Activated CD4-positive, alpha-beta T cell treated with anti-CD3 and anti-CD28 coated beads, Interleukin-2, amount 10 ng/mL, durations not matched to agents 24 days and 14 days (primary cell): ENCODE measurements around the gene PCSK5. TPM values are rescaled to one million over a fixed set of nuclear protein-coding genes. Genes with fewer than 3 reads are reported as not detected.
"Not testable (repeated sequence)": the region's sequence is repeated elsewhere in the genome, so short reads cannot be mapped to it uniquely, and the experiment has no call there.

Source experiments
- DNase-seq: peaks from one replicate; pipeline ENCODE4 v3.0.0; 2022
- H3K27ac Mint-ChIP-seq: one replicate; pipeline ENCODE4 v1.8.0; 2022; ENCODE audit warnings: mild to moderate bottlenecking, mixed read lengths
- H3K27me3 Mint-ChIP-seq: one replicate; pipeline ENCODE4 v1.8.0; 2022; ENCODE audit warnings: mixed read lengths
- H3K36me3 Mint-ChIP-seq: one replicate; pipeline ENCODE4 v1.8.0; 2022; ENCODE audit warnings: low read depth, mild to moderate bottlenecking, mixed read lengths
- H3K4me1 Mint-ChIP-seq: one replicate; pipeline ENCODE4 v1.8.0; 2021; ENCODE audit warnings: mixed read lengths
- H3K4me3 Mint-ChIP-seq: one replicate; pipeline ENCODE4 v1.8.0; 2022; ENCODE audit warnings: mild to moderate bottlenecking, moderate library complexity, mixed read lengths
- H3K9me3 Mint-ChIP-seq: one replicate; pipeline ENCODE4 v1.8.0; 2021; ENCODE audit warnings: mixed read lengths
- intact Hi-C: fragments of 100-400 bp; cut with micrococcal nuclease; formaldehyde crosslinking; loops from one replicate; pipeline ENCODE4 v1.15.1; 2023
- total RNA-seq: library from RNA; stranded (reverse); gene quantifications from 2 replicates; pipeline ENCODE4 v1.2.3, GENCODE V29; 2022

The PCSK5 gene
- total RNA-seq, 1 donor from 2014 or later, result 1.6 TPM

- peaks cover 30% of the 10 kb centered on the region for H3K27me3 Mint-ChIP-seq
Measured at GRCh38 chr9:75894566-75894965, 4.1 kb downstream of the PCSK5 start.

GRCh38 chr9:75895112-75895511 is 4.6 kb downstream of the PCSK5 start:
- no peak overlapping the region for H3K4me3 Mint-ChIP-seq
- no peaks in the 10 kb centered on the region for H3K36me3 Mint-ChIP-seq
- intact Hi-C loops, result loop anchor here (10.0 kb wide), 1 partner anchor 550 kb away; no protein-coding TSS in a partner anchor
- peaks cover 26% of the 10 kb centered on the region for H3K27me3 Mint-ChIP-seq
- H3K27ac Mint-ChIP-seq, result no peak overlapping the region
- H3K4me1 Mint-ChIP-seq, result peaks cover 16% of the 10 kb centered on the region
- no peaks in the 10 kb centered on the region for H3K9me3 Mint-ChIP-seq
- DNase-seq, result no peak

More at GRCh38 chr9:75894566-75894965, 4.1 kb downstream of the PCSK5 start:
- Mint-ChIP-seq H3K36me3 (no peaks in the 10 kb centered on the region), H3K4me3 (no peak overlapping the region), H3K27ac (no peak overlapping the region), H3K9me3 (no peaks in the 10 kb centered on the region), H3K4me1 (peaks cover 22% of the 10 kb centered on the region)
- intact Hi-C loops, result loop anchor here (5.0 to 10.0 kb wide), 3 partner anchors 128 to 807 kb away; partner anchors contain the start of genes NMRK1 and OSTF1
- no peak for DNase-seq

GRCh38 chr9:75896193-75896592 is 5.7 kb downstream of the PCSK5 start:
- no peak for DNase-seq
- Mint-ChIP-seq H3K27ac (no peak overlapping the region), H3K4me1 (peaks cover 12% of the 10 kb centered on the region), H3K36me3 (peaks cover 2% of the 10 kb centered on the region), H3K4me3 (no peak overlapping the region), H3K27me3 (peaks cover 26% of the 10 kb centered on the region), H3K9me3 (peaks cover 4% of the 10 kb centered on the region)
- intact Hi-C loops, result loop anchor here (10.0 kb wide), 1 partner anchor 549 kb away; no protein-coding TSS in a partner anchor

GRCh38 chr9:75900893-75901524 is 10.5 kb downstream of the PCSK5 start:
- H3K9me3 Mint-ChIP-seq, H3K36me3 Mint-ChIP-seq, H3K4me1 Mint-ChIP-seq, intact Hi-C loops, H3K4me3 Mint-ChIP-seq, H3K27me3 Mint-ChIP-seq, H3K27ac Mint-ChIP-seq, DNase-seq: not testable (repeated sequence)

GRCh38 chr9:75903785-75904360 is 13.4 kb downstream of the PCSK5 start:
- no peak for DNase-seq
- Mint-ChIP-seq H3K36me3 (peaks cover 2% of the 10 kb centered on the region), H3K9me3 (peaks cover 4% of the 10 kb centered on the region), H3K27me3 (no peaks in the 10 kb centered on the region), H3K4me3 (no peak overlapping the region), H3K27ac (no peak overlapping the region), H3K4me1 (no peaks in the 10 kb centered on the region)
- intact Hi-C loops, result no loop called here

- peaks cover 4% of the 10 kb centered on the region for H3K9me3 Mint-ChIP-seq
- DNase-seq, result no peak
- no peak overlapping the region for H3K27ac Mint-ChIP-seq
- no peak overlapping the region for H3K4me3 Mint-ChIP-seq
- H3K4me1 Mint-ChIP-seq, result no peaks in the 10 kb centered on the region
- intact Hi-C loops, result no loop called here
- peaks cover 2% of the 10 kb centered on the region for H3K36me3 Mint-ChIP-seq
- no peaks in the 10 kb centered on the region for H3K27me3 Mint-ChIP-seq
Measured at GRCh38 chr9:75904364-75904763, 13.9 kb downstream of the PCSK5 start.

GRCh38 chr9:75906531-75906930 is 16.1 kb downstream of the PCSK5 start:
- no peaks in the 10 kb centered on the region for H3K9me3 Mint-ChIP-seq
- DNase-seq, result no peak

GRCh38 chr9:75907329-75907728 is 16.9 kb downstream of the PCSK5 start:
- Mint-ChIP-seq H3K27ac (no peak overlapping the region), H3K36me3 (no peaks in the 10 kb centered on the region), H3K4me3 (no peak overlapping the region), H3K9me3 (no peaks in the 10 kb centered on the region), H3K27me3 (no peaks in the 10 kb centered on the region), H3K4me1 (no peaks in the 10 kb centered on the region)
- intact Hi-C loops, result no loop called here
- DNase-seq, result no peak

More at GRCh38 chr9:75906531-75906930, 16.1 kb downstream of the PCSK5 start:
- H3K27ac Mint-ChIP-seq, result no peak overlapping the region
- no peak overlapping the region for H3K4me3 Mint-ChIP-seq
- intact Hi-C loops, result no loop called here
- no peaks in the 10 kb centered on the region for H3K36me3 Mint-ChIP-seq
- no peaks in the 10 kb centered on the region for H3K4me1 Mint-ChIP-seq
- no peaks in the 10 kb centered on the region for H3K27me3 Mint-ChIP-seq

GRCh38 chr9:75907923-75908322 is 17.4 kb downstream of the PCSK5 start:
- no peak for DNase-seq
- no peaks in the 10 kb centered on the region for H3K9me3 Mint-ChIP-seq
- intact Hi-C loops, result no loop called here
- no peak overlapping the region for H3K4me3 Mint-ChIP-seq
- no peak overlapping the region for H3K27ac Mint-ChIP-seq
- no peaks in the 10 kb centered on the region for H3K4me1 Mint-ChIP-seq
- no peaks in the 10 kb centered on the region for H3K36me3 Mint-ChIP-seq
- no peaks in the 10 kb centered on the region for H3K27me3 Mint-ChIP-seq

GRCh38 chr9:75909776-75910175 is 19.3 kb downstream of the PCSK5 start:
- H3K36me3 Mint-ChIP-seq, result no peaks in the 10 kb centered on the region
- DNase-seq, result no peak
- H3K9me3 Mint-ChIP-seq, result no peaks in the 10 kb centered on the region
- H3K27ac Mint-ChIP-seq, result no peak overlapping the region
- no peak overlapping the region for H3K4me3 Mint-ChIP-seq
- no peaks in the 10 kb centered on the region for H3K4me1 Mint-ChIP-seq
- intact Hi-C loops, result no loop called here
- H3K27me3 Mint-ChIP-seq, result no peaks in the 10 kb centered on the region

GRCh38 chr9:75910731-75911130 is 20.3 kb downstream of the PCSK5 start:
- H3K4me3 Mint-ChIP-seq, result no peak overlapping the region
- no peak overlapping the region for H3K27ac Mint-ChIP-seq
- intact Hi-C loops, result no loop called here
- no peaks in the 10 kb centered on the region for H3K36me3 Mint-ChIP-seq
- DNase-seq, result no peak
- H3K9me3 Mint-ChIP-seq, result no peaks in the 10 kb centered on the region
- no peaks in the 10 kb centered on the region for H3K27me3 Mint-ChIP-seq
- H3K4me1 Mint-ChIP-seq, result no peaks in the 10 kb centered on the region

GRCh38 chr9:75911390-75911789 is 20.9 kb downstream of the PCSK5 start:
- no peaks in the 10 kb centered on the region for H3K9me3 Mint-ChIP-seq
- DNase-seq, result no peak
- intact Hi-C loops, result no loop called here

GRCh38 chr9:75912951-75913350 is 22.5 kb downstream of the PCSK5 start:
- H3K4me1 Mint-ChIP-seq, result no peaks in the 10 kb centered on the region
- intact Hi-C loops, result no loop called here
- no peaks in the 10 kb centered on the region for H3K27me3 Mint-ChIP-seq
- no peak for DNase-seq
- no peak overlapping the region for H3K4me3 Mint-ChIP-seq
- no peak overlapping the region for H3K27ac Mint-ChIP-seq
- no peaks in the 10 kb centered on the region for H3K9me3 Mint-ChIP-seq
- H3K36me3 Mint-ChIP-seq, result no peaks in the 10 kb centered on the region

More at GRCh38 chr9:75911390-75911789, 20.9 kb downstream of the PCSK5 start:
- no peaks in the 10 kb centered on the region for H3K27me3 Mint-ChIP-seq
- no peak overlapping the region for H3K27ac Mint-ChIP-seq
- H3K4me1 Mint-ChIP-seq, result no peaks in the 10 kb centered on the region
- H3K36me3 Mint-ChIP-seq, result no peaks in the 10 kb centered on the region
- no peak overlapping the region for H3K4me3 Mint-ChIP-seq

- Mint-ChIP-seq H3K27ac (no peak overlapping the region), H3K27me3 (no peaks in the 10 kb centered on the region), H3K36me3 (no peaks in the 10 kb centered on the region), H3K9me3 (no peaks in the 10 kb centered on the region), H3K4me1 (no peaks in the 10 kb centered on the region), H3K4me3 (no peak overlapping the region)
- DNase-seq, result no peak
- intact Hi-C loops, result no loop called here
Measured at GRCh38 chr9:75914002-75914401, 23.5 kb downstream of the PCSK5 start.
